ENCODE data around the gene ANKRD45.

The ANKRD45 gene, protein sequence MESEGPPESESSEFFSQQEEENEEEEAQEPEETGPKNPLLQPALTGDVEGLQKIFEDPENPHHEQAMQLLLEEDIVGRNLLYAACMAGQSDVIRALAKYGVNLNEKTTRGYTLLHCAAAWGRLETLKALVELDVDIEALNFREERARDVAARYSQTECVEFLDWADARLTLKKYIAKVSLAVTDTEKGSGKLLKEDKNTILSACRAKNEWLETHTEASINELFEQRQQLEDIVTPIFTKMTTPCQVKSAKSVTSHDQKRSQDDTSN

DNA sequence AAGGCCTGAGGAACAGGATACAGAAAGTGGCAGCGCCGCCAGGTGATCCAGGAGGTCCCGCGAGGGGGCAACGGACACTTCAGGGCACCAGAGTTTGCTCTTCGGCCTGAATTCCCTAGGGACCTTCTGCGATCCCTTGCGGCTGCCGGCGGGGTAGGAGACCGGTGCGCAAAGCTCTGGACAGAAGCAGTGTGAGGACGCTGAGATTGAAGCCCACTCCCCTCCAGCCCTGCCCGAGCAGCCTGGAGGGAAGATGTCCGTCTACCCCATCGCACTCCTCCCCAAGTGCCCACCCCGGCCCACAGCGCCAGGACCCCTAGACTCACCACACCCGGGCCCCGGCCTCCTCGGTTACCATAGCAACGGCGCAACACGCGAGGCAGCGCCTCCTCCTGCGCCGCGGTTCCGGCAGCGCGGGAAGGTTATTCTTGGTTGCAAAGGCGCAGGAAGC lies at the start of gene ANKRD45:
ANKRD45 (minus strand) TSS at position 361 of the 451 bp plus-strand sequence. CDS start 10,433 bp downstream, outside the sequence.
- no peak for TF ChIP-seq NFIC (IDR thresholded peaks at IDR 0.05)
- no peak for TF ChIP-seq EP300 (IDR thresholded peaks at IDR 0.05; ENCODE audit: borderline replicate concordance)
- TF ChIP-seq EGR1 (IDR thresholded peaks at IDR 0.05) = no peak
- no peak for TF ChIP-seq FOXM1 (IDR thresholded peaks at IDR 0.05; ENCODE audit: borderline replicate concordance, low read depth)
- no peak for TF ChIP-seq YY1 (IDR thresholded peaks at IDR 0.05; ENCODE audit: low read depth)
- no peak for TF ChIP-seq ZBTB7A (IDR thresholded peaks at IDR 0.05; ENCODE audit: low read depth)
- no peak for TF ChIP-seq CREB1 (IDR thresholded peaks at IDR 0.05; ENCODE audit: low read depth)
- no peak for TF ChIP-seq CEBPB (IDR thresholded peaks at IDR 0.05)
- TF ChIP-seq TCF12 (IDR thresholded peaks at IDR 0.05; ENCODE audit: low read depth) = no peak
- no peak for TF ChIP-seq TEAD4 (IDR thresholded peaks at IDR 0.05)
- no peak for TF ChIP-seq REST (IDR thresholded peaks at IDR 0.05; ENCODE audit: low read depth)
- TF ChIP-seq RAD21 (IDR thresholded peaks at IDR 0.05; ENCODE audit: low read depth) = no peak
- TF ChIP-seq, protein P1, sequence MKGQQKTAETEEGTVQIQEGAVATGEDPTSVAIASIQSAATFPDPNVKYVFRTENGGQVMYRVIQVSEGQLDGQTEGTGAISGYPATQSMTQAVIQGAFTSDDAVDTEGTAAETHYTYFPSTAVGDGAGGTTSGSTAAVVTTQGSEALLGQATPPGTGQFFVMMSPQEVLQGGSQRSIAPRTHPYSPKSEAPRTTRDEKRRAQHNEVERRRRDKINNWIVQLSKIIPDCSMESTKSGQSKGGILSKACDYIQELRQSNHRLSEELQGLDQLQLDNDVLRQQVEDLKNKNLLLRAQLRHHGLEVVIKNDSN (IDR thresholded peaks at IDR 0.05) = no peak
- TF ChIP-seq MAX (IDR thresholded peaks at IDR 0.05) = no peak
- TF ChIP-seq TAF1 (IDR thresholded peaks at IDR 0.05; ENCODE audit: low read depth) = no peak

GRCh38 chr1:173717238-173717637 lies 47.6 kb upstream of the ANKRD45 start:
- TF ChIP-seq NFIC (IDR thresholded peaks at IDR 0.05) (no peak), EP300 (IDR thresholded peaks at IDR 0.05; ENCODE audit: borderline replicate concordance) (no peak), TAF1 (IDR thresholded peaks at IDR 0.05; ENCODE audit: low read depth) (no peak), YY1 (IDR thresholded peaks at IDR 0.05; ENCODE audit: low read depth) (no peak), TCF12 (IDR thresholded peaks at IDR 0.05; ENCODE audit: low read depth) (no peak), FOXM1 (IDR thresholded peaks at IDR 0.05; ENCODE audit: borderline replicate concordance, low read depth) (no peak), REST (IDR thresholded peaks at IDR 0.05; ENCODE audit: low read depth) (no peak), TEAD4 (IDR thresholded peaks at IDR 0.05) (no peak), CREB1 (IDR thresholded peaks at IDR 0.05; ENCODE audit: low read depth) (no peak), ZBTB7A (IDR thresholded peaks at IDR 0.05; ENCODE audit: low read depth) (no peak), RAD21 (IDR thresholded peaks at IDR 0.05; ENCODE audit: low read depth) (no peak), MAX (IDR thresholded peaks at IDR 0.05) (no peak), CEBPB (IDR thresholded peaks at IDR 0.05) (no peak), EGR1 (IDR thresholded peaks at IDR 0.05) (no peak)
- TF ChIP-seq, protein P1 (IDR thresholded peaks at IDR 0.05) = no peak

- TF ChIP-seq FOXM1 (IDR thresholded peaks at IDR 0.05; ENCODE audit: borderline replicate concordance, low read depth) (no peak), EP300 (IDR thresholded peaks at IDR 0.05; ENCODE audit: borderline replicate concordance) (no peak), YY1 (IDR thresholded peaks at IDR 0.05; ENCODE audit: low read depth) (no peak), EGR1 (IDR thresholded peaks at IDR 0.05) (no peak), RAD21 (IDR thresholded peaks at IDR 0.05; ENCODE audit: low read depth) (no peak), ZBTB7A (IDR thresholded peaks at IDR 0.05; ENCODE audit: low read depth) (no peak), NFIC (IDR thresholded peaks at IDR 0.05) (no peak)
- TF ChIP-seq, protein P1 (IDR thresholded peaks at IDR 0.05) = no peak
These were observed 45.8 kb upstream of the ANKRD45 start for GRCh38 chr1:173715538-173715844.

GRCh38 chr1:173714759-173715537 lies 45.3 kb upstream of the ANKRD45 start, which contains the start of gene KLHL20:
Gene KLHL20, plus strand, starts transcription at chr1:173714981. Its CDS starts 1,063 bp downstream, at chr1:173716044.
- TF ChIP-seq TCF12 (IDR thresholded peaks at IDR 0.05; ENCODE audit: low read depth) (peak; percentile 76), EGR1 (IDR thresholded peaks at IDR 0.05) (no peak), TEAD4 (IDR thresholded peaks at IDR 0.05) (peak; percentile 45; the same call in 1 of the 2 replicates), RAD21 (IDR thresholded peaks at IDR 0.05; ENCODE audit: low read depth) (peak; percentile 1; the same call in 1 of the 2 replicates), MAX (IDR thresholded peaks at IDR 0.05) (peak; percentile 76), FOXM1 (IDR thresholded peaks at IDR 0.05; ENCODE audit: borderline replicate concordance, low read depth) (no peak), YY1 (IDR thresholded peaks at IDR 0.05; ENCODE audit: low read depth) (peak; percentile 65; the same call in 1 of the 2 replicates), REST (IDR thresholded peaks at IDR 0.05; ENCODE audit: low read depth) (0 out of 2 replicates have a peak, but pooled peaks have one; percentile 30), EP300 (IDR thresholded peaks at IDR 0.05; ENCODE audit: borderline replicate concordance) (peak; percentile 42; the same call in 1 of the 2 replicates), NFIC (IDR thresholded peaks at IDR 0.05) (peak; percentile 27; the same call in 1 of the 2 replicates), TAF1 (IDR thresholded peaks at IDR 0.05; ENCODE audit: low read depth) (peak; percentile 86), CEBPB (IDR thresholded peaks at IDR 0.05) (no peak)
- TF ChIP-seq, protein P1 (IDR thresholded peaks at IDR 0.05) = peak; percentile 58
